Stimulated activated CD4-positive, alpha-beta T cell treated with anti-CD3 and anti-CD28 coated beads, TNF-alpha, amount 100 ng/mL, for 4 hours (primary cell): Measurements from ENCODE around the gene PLA2G3.
"Not testable (repeated sequence)": the region's sequence is repeated elsewhere in the genome, so short reads cannot be mapped to it uniquely, and the experiment has no call there.

Experiments used
- DNase-seq, 3 experiments: peaks; one replicate each; pipeline ENCODE4 v3.0.0-alpha.2; 2020; ENCODE audit warnings: low read depth in 3 of 3

The PLA2G3 gene

DNA sequence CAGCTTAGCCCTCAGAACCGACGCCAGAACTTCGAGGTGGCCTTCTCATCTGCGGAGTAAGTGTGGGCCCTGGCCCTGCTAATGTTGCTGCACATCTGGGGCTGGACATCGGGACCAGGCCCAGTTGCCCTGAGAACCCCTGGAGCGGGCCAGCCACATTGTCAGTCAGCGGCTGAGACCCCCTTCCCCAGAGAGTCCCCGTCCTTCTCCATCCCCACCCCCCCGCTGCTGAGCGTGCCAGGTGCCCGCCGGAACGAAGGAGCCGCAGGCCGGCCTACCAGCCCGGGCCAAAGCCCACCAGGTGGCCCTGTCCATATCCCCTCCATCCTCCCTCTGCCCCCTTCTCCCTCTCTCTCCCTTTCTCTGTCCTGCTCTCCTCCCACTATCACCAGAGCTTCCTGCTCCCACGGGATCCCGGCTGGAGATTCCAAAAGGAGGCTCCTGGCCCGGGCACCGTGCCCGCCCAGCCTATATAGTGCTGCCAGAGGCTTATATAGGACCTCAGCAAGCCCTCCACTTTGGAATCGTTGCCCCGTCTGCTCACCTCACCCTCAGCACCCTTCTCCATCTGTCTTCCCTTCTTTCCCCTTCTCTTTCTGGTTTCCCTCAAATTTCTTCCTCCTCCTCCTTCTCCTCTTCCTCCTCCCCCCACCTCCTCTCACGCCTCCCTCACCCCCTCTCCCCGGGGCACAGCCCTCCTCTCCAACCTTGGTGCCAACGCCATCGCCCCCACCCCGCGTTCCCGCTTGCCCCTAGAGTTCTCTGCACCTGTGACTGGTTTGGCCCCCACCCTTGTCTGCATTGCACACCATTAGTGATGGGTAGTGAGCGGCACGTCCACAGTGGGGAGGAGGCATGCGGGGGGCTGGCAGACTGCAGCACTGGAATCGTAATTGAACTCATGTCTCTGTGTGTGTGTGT, 40.2 kb downstream of the PLA2G3 start:
- no peak for DNase-seq

DNA sequence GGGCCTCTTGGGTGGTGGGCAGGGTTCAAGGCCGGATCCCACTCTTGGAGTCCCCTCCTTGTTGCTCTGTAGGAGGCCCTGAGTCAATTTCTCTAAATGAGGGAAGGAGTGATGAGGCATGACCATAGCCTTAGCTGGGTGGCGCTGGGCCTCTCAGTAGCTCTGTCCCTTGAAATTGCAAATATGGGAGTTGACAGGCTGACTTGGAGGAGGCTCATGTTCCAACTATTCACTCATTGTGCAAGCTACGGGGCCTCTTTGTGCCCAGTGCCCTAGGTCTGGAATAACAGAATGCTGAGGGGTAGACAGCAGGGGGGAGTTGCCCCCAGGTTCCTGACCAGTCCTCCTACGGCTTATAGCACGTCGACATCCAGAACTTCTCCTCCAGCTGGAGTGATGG, 40.9 kb downstream of the PLA2G3 start:
- no peak for DNase-seq

DNA sequence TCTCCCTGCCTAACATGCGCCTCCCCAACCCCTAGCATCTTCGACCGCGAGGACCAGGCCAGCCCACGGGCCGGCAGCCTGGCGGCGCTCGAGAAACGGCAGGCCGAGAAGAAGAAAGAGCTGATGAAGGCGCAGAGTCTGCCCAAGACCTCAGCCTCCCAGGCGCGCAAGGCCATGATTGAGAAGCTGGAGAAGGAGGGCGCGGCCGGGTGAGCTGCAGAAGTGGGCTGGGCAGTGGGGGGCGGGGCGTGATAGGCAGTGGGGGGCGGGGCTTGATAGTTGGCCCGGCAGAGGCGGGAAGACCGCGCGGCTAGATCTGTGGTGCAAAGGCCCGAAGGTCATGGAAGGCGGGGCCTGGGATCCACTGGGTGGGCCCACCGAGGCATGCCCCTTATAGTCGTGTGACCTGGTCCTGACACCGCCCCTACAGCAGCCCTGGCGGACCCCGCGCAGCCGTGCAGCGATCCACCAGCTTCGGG, 41.6 kb downstream of the PLA2G3 start:
- no peak for DNase-seq

DNA sequence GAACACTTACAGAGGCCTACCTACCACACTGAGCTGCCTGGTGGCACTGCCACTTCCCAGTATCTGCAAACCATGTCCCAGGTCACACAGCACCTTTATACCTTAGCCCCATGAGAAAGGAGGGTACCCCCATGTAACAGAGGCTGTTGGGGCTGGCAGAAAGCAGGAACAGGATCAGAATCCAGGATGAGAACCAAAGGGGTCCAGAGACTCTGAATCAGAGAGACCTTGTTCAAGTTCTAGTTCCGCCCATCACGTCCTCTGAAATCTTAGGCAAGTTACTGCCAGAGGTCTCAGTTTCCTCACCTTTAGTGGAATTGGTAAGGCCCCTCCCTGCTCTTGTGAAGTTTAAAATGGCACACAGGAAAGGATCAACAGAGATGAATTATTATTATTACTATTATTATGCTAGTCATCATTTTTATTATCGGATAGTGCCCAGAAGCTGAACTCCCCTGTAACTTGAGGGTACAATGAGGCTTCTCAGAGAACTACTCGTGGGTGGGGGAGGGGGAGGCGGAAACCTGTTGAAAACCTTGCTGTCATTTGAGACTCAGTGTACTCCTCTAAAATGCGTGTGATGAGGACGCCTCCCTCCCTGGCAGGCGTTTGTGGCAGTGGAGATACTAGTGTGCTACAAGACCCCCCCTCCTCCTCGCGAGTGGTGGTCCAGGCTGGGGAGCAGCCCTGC, 42.2 kb downstream of the PLA2G3 start:
- DNase-seq: no peak

DNA sequence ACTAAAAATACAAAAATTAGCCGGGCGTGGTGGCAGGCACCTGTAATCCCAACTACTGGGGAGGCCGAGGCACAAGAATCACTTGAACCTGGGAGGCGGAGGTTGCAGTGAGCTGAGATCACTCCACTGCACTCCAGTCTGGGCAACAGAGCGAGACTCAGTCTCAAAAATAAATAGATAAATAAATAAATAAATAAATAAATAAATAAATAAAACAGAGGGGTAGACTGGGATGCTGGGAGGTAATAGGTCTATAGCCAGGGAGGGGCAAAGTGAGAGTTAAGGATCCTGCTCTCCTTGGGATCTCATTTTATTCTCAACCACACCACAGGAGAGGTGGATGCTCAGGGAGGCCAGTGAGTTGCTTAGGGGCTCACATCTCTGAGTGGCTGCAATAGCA, 42.8 kb downstream of the PLA2G3 start:
- DNase-seq: not testable (repeated sequence)

DNA sequence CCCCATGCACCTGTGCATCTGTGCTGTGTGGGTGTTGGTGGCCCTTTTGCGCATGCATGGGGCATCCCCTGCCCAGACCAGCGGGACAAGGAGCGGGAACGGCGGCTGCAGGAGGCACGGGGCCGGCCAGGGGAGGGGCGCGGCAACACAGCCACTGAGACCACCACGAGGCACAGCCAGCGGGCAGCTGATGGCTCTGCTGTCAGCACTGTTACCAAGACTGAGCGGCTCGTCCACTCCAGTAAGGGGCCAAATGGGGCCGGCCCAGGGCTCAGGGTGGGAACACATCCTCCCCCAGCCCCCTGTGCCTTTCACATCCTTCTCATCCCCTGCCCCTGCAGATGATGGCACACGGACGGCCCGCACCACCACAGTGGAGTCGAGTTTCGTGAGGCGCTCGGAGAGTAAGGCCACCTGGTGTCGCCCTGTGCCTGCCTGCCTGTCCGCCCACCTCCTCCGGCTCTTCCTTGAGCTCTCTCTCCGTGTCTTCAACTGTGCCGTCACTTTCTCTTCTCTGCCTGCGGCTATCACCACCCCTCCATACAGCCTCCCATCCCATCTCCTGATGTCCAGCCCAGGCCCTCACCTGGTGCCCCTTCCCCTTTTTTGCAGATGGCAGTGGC, 43.5 kb downstream of the PLA2G3 start:
- DNase-seq: no peak

DNA sequence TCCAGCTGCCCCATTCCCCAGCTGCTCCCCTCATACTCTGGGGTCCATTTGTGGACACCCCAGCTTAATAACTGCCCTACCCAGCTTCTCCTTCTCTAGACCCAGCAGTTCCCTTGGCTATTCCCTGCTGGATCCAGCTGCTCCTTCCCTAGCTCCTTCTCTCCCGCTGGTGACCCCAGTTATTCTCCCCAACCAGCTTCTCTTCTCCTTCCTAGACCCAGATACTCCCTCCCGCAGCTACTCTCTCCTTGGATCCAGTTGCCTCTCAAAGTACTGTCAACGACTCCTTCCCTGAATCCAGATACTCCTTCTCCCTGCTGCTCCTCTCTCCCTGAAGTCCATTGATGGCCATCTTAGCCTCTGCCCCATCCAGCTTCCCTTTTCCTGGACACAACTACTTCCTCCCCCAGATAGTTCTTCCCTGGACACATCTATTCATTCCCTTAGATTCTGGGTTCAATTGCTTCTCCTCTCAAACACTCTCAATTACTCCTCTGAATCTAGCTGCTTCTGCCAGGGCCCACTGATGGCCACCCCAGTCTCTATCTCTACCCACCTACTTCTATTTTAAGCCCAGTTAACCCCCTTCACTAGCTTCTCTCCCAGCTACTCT, 44.6 kb downstream of the PLA2G3 start:
- no peak for DNase-seq

DNA sequence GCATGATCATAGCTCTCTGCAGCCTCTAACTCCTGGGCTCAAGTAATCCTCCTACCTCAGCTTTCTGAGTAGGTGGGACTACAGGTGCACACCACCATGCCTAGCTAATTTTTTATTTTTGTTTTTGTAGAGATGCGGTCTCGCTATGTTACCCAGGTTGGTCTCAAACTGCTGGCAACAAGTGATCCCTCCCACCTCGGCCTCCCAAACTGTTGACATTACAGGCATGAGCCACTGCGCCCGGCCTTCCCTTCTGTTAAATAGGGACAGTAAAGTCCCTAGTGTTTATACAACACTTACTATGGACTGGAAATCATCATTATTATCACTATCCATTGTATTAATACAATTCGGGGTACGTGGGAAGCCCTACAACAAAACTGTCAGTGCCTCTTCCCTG, 45.6 kb downstream of the PLA2G3 start:
- DNase-seq: no peak

DNA sequence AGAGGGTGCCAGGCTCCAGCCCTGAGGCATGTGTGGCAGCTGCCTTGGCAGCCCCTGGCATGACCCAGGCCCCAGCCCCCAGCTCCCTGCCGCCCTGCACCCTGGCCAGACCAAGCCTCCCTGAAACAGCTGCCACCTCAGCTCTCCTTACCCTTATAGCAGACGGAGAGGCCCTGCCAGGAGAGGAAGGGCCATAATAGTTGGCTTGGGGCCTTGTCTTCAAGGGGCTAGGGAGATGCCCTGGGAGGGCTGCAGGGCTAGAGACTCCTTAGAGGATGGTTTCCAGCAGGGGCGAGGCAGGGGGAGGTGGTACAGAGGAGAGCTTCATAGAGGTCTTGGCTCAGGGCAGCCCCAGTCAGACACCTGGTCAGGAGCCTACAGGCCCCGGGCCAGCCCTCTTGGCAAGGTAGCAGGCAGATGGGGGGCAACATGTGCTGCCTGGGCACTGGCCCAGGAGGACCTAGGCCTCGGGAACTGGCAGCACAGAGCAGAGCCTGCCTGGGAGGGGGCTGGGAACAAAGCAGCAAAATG, 46.2 kb downstream of the PLA2G3 start:
- no peak for DNase-seq

DNA sequence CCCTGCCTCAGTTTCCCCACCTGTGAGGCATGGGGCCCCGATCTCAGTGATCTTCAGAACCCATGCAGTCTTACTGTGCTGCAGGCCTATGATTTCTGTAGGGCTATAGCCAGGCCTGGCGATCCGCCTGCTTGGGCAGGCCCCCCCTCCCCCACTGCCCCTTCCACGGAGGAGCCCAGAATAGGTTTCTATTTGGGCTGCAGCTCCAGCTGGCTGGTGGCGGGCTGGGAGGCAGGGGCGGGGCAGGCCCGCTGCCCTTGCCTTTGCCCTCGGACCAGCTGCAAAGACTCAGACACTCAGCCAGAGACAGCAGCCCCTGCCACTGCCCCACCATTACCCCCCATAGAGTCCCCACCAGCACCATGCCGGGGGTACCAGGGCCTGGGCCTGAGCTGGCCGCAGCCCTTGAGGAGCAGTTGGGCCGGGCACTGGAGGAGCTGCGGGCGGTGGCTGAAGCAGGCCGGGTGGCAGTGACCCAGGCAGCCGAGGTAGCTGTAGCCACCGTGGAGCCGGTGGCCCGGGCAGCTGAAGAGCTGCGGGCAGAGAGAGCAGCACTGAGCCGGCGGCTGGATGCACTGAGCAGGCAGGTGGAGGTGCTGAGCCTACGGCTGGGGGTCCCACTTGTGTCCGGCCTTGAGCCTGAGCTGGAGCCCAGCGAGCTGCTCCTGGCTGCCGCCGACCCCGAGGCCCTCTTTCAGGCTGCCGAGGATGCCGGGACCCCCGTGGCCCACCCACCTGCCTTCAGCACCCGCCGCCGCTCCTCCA, 47.0 kb downstream of the PLA2G3 start:
- DNase-seq: no peak

DNA sequence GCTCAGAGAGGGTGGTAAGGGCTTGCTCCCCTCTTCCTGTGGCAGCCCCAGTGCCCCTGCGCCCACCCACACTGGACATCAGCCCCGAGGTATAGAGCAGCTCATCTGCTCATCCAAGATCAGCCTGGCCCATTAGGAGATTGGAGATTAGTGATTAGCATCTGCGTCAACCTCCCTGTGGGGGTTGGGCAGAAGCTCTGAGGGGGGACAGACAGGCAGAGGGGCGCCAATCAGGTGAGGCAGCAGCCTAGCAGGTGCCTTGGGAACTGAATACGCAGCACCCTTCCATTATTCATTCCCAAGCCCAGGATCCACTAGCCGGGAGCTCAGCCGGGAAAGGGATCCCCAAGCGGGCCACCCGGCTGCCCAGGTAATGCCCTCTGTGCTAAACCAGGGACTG, 48.1 kb downstream of the PLA2G3 start:
- no peak for DNase-seq

DNA sequence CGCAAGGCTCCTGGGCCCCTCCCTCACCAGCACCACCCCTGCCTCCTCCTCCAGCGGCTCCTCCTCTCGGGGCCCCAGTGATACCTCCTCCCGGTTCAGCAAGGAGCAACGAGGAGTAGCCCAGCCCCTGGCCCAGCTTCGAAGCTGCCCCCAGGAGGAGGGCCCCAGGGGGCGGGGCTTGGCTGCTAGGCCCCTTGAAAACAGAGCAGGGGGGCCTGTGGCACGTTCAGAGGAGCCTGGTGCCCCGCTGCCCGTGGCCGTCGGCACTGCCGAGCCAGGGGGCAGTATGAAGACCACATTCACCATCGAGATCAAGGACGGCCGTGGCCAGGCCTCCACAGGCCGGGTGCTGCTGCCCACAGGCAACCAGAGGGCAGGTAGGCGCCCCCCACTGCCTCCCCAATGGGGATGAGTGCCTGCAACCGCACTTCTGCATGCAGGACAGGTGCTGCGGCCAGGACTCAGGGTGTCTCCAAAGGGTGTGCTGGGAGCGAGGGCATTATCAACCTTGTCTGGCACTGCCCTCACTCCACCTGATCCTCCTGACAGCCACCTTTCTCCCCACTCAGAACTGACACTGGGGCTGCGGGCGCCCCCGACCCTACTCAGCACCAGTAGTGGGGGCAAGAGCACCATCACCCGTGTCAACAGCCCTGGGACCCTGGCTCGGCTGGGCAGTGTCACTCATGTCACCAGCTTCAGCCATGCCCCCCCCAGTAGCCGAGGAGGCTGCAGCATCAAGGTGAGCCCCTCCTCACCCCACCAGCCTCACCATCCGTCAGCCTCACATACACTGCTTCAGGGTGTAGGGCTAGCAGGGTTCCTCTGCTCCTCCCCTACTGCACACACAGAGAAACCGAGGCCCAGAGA, 49.0 kb downstream of the PLA2G3 start:
- DNase-seq: no peak

DNA sequence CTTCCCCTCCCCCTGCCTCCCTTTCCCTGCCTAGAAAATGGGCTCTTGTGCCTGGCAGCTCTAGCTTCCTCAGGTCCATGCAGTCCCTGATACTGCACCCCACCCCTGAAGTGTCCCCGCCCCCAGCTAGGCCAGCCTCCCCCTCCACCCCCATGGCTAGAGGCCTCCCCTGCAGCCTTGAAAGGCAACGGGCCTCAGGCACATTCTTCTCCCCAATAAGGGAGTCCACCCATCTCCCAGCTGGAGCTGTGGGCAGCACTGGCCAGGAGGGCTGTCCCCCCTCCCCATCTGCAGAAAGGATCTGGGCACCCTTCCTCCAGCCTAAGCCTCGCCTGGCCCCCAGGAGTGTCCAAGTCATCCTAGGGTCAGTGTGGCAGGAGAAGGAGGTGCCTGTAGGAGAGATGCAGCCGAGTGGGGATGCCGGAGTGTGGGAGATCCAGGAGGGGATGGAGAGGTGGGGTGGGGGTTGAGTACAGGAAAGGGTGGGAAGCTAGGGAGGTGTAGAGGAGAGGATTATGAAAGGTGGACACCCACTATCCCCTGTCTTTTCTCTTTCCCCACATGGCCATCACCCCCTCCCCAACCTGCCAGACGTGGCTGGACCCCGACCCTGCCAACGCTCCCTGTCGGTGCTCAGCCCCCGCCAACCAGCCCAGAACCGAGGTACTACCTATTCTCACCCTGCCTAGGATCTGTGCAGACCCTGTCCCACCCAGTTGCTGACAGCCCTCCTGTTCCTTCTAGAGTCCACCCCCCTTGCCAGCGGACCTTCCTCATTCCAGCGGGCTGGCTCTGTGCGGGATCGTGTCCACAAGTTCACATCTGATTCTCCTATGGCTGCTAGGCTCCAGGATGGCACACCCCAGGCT, 49.9 kb downstream of the PLA2G3 start:
- no peak for DNase-seq

DNA sequence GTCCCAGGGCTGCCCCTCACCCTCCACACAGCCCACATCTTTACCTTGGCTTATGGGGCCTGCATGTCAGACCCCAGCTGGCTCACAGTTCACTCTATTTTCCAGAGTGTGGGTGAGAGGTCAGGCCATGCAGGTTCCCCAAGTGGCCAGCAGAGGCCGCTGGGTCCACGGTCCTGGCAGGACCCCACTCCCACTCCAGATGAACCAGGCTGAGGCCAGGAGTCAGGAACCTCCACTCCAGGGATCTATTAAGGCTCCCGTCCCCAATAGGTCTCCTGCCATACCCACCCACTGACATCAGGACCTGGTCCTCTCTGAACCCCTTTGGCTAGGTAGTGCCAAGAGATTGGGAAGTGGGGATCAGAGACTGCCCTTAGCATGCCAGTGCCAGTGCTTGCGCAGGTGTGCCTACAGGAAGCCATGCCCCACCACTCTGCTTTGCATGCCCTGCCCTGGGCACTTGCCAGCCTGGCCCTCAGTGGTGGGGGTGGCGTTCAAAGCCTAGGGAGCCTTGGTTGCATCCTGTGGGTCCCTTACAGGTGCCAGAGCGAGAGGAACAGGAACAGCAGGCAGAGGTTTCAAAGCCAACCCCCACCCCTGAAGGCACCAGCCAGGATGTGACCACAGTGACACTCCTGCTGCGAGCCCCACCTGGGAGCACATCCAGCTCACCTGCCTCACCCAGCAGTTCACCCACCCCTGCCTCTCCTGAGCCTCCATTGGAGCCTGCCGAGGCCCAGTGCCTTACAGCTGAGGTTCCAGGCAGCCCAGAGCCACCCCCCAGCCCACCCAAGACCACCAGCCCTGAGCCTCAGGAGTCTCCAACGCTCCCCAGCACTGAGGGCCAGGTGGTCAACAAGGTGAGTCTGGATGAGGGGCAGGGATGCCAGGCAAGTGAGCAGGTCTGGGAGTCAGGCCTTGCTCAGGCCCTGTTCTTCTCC, 50.9 kb downstream of the PLA2G3 start:
- DNase-seq: peak in 1 of 3 experiments; percentile 14

DNA sequence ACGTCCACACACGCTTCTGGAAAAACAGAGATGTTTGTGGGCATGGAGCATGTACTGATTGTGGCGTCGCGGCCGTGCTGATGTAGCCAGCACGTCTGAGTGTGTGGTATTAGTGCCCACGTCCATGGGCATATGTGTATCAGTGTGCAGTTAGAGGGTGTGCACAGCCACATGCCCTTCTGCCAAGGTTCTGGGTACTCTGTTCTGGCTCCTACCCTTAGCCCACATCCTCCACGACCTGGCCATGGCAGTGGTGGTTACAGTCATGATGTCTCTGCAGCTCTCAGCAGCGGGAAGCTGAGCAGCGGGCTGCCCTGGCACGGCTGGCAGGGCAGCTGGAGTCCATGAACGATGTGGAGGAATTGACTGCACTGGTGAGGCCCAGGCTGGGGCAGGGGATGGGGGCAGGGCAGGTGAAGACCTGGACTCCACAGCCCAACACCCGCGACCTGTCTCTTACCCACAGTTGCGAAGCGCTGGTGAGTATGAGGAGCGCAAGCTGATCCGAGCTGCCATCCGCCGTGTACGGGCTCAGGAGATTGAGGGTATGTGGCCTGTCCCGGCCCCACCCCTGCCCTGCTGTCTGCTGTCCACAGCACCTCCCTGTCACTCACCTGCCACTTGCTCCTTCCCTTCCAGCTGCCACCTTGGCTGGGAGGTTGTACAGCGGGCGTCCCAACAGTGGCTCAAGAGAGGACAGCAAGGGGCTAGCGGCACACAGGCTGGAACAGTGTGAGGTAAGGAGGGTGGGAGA, 51.9 kb downstream of the PLA2G3 start:
- no peak for DNase-seq

DNA sequence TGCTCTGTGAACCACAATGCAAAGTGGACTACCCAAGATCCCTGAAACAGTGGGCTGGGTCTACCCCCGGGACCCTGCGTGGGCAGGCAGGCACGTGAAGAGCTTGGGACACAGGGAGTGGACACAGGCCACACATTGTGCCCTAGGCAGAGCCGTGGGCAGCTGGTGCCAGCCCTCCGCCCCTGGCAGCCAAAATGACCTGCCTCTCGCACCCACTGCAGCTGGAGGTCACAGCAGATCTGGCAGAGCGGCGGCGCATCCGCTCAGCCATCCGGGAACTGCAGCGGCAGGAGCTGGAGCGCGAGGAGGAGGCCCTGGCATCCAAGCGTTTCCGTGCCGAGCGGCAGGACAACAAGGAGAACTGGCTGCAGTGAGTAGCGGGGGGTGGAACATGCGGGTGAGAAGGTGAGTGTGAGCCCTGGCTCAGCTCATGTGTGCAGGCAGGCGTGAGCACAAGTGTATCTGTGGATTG, 52.5 kb downstream of the PLA2G3 start:
- no peak for DNase-seq

DNA sequence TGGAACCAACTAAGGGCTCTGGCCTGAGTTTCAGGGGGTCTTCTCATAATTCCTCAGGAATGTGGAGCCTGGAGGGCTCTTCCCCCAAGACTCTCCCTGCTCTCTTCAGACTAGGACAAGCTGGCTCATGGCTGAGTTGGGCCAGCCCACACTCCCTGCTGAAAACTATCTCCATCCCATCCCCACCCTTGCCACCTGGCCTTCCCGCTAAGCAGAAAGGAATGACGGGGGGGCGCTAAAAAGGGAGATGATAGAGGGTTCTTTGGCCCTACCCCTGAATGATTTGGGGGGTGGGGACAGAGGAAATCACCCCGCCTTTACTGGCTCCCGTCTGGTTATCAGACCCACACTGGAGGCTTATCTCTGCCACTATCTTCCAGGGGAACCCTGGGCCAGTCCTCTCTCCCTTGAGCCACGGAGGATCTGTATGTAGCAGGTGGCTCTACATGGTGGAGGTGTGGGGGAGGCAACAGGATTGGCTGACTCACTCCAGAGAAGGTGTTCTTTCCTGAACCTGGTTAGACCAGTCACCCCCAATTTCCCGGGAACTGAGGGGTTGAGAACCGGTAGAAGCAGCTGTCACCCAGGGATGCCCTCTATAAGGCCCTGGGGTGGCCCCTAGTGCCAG, 53.5 kb downstream of the PLA2G3 start:
- no peak for DNase-seq
